Esophagus squamous epithelium (tissue), 4 donors: ENCODE measurements around the gene PTGES3L.

ENCODE experiments used
- POLR2A ChIP-seq, 4 donors: fragments of 450-650 bp; IDR thresholded peaks; one replicate each; pipeline ENCODE4 v1.6.1; 2017; ENCODE audit warnings: antibody characterized with exemption in 4 of 4, mild to moderate bottlenecking in 4 of 4, moderate library complexity in 3 of 4
- TF ChIP-seq, protein P1 (sequence below), 6 experiments: fragments of 450-650 bp in 4 of 6; fragments of 200-600 bp in 2 of 6; sonication (generic) in 2 of 6; IDR thresholded peaks; one replicate each; pipeline ENCODE4 v1.5.1; 2016 to 2019; ENCODE audit warnings: antibody characterized with exemption in 6 of 6, mild to moderate bottlenecking in 4 of 6, moderate library complexity in 4 of 6

DNA sequence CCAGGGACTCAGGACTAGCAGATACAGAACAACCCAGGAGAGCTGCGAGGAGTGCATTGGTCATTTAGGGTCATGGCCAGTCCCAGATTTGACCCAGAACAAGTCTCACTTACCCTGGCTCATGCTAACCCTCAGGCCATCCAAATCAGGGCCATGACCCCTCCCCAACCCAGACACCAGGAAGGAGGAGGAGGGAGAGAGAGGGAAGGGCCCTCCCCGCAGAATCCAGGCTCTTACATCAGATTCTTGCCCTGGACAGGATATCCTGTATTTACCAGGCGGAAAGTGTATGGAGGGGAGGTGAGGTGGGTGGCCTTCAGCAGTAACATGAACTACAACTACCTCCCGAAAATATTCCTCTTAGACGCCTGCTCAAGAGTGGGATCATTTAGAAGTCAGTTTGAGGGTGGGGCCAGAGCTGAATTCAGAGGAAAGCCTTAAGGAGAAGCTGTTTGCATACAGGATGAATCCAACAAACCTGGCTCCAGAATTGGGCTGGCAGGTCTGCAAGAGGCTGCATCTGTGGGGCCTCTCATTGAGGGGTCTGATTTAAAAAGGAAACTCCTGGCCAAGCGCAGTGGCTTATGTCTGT is 40.2 kb upstream of the PTGES3L start:
- TF ChIP-seq, protein P1, sequence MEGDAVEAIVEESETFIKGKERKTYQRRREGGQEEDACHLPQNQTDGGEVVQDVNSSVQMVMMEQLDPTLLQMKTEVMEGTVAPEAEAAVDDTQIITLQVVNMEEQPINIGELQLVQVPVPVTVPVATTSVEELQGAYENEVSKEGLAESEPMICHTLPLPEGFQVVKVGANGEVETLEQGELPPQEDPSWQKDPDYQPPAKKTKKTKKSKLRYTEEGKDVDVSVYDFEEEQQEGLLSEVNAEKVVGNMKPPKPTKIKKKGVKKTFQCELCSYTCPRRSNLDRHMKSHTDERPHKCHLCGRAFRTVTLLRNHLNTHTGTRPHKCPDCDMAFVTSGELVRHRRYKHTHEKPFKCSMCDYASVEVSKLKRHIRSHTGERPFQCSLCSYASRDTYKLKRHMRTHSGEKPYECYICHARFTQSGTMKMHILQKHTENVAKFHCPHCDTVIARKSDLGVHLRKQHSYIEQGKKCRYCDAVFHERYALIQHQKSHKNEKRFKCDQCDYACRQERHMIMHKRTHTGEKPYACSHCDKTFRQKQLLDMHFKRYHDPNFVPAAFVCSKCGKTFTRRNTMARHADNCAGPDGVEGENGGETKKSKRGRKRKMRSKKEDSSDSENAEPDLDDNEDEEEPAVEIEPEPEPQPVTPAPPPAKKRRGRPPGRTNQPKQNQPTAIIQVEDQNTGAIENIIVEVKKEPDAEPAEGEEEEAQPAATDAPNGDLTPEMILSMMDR (IDR thresholded peaks at IDR 0.05): no peak
- TF ChIP-seq POLR2A (IDR thresholded peaks at IDR 0.05): no peak
